NCI-H2196 treated with DMSO at 0.1 percent for 48 hours (cell line): ENCODE data around the gene CCDC197.

Experiments
- DNase-seq: peaks from one replicate; lab custom pipeline; 2025; ENCODE audit not compliant: unreplicated experiment; lab: John Stamatoyannopoulos, UW

CCDC197 gene

GRCh38 chr14:93977171-93977570 is 19.9 kb upstream of the CCDC197 start:
- no peak for DNase-seq

DNA sequence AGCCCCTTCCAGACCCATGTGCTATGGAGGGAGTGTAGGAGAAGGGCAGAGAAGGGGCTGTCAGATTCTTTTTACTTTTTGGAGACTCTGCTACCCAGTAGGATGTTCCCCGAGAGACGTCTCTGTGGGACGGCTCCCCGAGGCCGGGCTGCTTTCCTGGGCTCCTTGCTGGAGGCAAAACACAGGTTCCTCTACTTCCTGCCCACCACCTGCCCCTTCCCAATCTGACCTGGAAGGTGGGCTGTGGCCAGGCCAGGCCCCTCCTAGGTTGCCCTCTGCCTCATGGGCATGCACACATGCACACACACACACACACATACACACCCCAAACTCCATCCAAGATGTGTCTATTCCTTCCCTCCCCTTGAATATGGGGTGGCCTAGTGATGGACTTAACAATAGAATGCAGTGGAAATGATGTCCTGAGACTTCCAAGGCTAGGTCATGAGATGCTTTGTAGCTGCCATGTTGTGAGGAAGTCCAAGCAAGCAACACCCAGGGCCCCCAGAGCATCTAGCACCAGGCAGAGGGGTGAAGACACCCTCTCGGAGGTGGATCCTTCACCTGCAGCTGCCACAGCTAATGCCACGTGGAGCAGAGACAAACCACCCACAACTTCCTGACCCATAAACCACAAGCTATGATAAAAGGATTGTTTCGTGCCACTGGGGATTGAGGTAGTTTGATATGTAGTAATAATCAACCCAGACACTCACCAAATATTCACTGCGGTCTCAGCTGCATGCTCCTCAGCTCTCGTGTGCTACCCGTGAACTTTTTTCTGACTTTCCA is 19.1 kb upstream of the CCDC197 start:
- DNase-seq: no peak

DNA sequence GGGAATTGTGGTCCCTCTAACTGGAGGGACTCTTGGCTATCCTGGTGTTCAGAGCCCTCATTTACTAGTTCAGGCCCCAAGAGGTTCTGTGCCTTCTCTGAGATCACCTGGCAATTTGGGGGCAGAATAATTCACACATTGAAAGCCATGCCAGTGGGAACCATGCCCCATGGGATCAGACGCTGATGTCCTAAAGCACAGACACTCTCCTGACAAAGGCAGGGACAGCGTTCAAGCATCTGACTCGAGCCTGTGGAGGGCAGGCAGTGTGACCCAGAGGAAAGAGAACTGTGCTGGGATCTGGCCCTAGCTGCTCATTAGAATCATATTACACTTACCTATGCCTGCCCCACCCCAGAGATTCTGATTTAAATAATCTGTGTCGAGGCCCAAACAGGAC is 18.4 kb upstream of the CCDC197 start:
- DNase-seq: no peak

GRCh38 chr14:93980456-93981201 is 16.5 kb upstream of the CCDC197 start:
- no peak for DNase-seq

GRCh38 chr14:93981316-93982229 is 15.5 kb upstream of the CCDC197 start:
- DNase-seq: no peak

DNA sequence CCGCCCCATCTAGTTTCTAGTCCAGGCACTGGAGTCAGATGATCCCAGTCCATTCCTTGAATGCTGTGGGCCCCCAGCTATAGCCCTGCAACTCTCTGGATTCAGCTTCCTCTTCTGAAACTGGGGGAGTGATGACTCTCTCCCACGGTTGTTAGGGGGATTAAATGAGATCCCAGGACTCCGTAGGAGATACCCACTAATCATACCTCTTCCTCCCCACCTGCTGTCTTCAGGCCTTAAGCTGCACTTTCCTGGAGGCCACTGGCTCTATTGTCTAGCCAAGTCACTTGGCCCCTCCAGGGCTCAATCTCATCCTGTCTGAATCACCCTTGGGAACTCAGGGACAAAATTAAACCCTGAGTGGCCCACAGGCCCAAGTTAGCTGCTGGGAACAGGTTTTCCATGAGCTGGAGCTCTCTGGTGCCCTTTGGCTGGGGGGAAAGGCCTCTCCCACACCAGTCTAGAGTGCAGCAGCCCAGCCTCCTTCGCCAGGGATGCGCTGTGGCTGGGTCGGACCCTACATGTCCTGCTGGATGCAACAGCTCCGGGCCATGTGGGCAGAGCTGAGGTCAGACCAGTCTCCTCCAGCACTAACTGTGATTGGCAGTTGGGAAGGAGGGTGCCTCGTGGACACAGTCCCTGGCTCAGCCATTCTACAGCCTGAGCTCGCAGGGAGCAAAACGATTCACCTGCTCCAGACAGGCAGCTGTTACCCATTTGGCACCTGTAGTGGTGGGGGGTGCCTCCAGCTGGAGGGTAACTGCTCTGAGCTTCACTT is 14.7 kb upstream of the CCDC197 start:
- DNase-seq: no peak

DNA sequence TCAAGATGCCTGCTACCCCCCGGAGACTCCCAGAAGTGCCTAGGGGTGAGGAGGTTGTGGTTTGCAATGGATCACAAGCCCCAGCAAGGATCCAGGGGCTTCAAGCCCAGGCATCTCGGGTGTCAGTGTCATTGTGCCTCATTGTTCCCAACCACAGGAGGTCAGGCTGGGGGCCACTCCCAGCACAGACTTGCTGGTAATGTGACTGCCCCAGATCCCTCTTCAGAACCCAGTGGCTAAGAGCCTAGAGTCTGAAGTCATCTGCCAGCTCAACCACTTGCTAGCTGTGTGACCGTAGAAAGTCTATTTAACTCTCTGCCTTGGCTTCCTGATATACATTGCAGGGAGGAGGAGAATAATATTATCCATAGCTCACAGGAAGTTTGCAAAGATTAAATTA is 13.0 kb upstream of the CCDC197 start:
- no peak for DNase-seq

GRCh38 chr14:93984987-93985410 is 12.1 kb upstream of the CCDC197 start:
- DNase-seq: no peak

- DNase-seq: no peak
Observed at GRCh38 chr14:93986955-93987354, 10.1 kb upstream of the CCDC197 start.

- no peak for DNase-seq
Observed at GRCh38 chr14:93987376-93987775, 9.7 kb upstream of the CCDC197 start.

DNA sequence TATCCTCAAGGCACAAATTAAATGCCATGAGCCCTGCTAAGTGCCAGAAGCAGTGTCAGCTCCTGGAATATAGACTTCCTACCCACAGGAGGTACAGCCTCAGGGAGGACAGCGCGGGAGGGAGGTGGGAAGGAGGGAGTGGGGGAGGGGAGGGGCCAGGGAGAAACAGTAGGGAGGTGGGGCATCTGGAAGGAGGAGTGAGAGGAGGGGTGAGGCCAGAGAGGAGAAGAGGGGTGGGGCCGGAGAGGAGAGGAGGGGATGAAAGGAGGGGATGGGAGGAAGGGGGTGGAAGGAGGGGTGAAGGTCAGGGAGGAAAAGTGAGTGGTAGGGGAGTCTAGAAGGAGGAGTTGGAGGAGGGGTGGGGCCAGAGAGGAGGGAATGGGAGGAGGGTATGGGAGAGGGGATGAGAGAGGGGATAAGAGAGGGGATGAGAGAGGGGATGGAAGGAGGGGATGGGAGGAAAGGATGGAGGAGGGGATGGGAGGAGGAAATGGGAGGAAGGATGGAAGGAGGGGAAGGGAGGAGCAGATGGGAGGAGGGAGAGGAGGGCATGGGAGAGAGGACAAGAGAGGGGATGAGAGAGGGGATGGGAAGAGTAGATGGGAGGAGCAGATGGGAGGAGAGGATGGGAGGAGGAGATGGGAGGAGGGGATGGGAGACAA is 9.2 kb upstream of the CCDC197 start:
- no peak for DNase-seq

GRCh38 chr14:93989939-93990338 is 7.2 kb upstream of the CCDC197 start:
- no peak for DNase-seq

- DNase-seq: no peak
Observed at GRCh38 chr14:93991212-93991611, 5.9 kb upstream of the CCDC197 start.

- no peak for DNase-seq
Observed at GRCh38 chr14:93991649-93992048, 5.5 kb upstream of the CCDC197 start.

DNA sequence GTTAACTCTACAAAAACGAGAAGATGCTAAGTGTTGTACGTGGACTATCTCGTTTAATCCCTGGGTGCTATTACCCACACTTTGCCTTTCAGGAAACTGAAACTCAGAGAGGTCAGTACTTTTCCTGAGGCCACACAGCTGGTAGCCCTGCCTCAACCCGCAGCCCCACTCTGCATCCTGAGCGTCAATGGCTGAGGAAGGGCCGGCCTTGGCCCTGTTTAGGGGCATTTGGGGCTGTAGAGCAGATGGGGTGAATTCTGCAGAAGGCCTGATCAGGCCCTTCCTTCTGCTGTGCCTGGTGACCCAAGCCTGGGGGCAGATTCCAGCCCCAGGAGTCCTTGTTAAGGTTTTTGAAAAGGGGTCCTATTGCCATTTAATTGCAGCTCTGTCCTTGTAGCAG is 3.7 kb upstream of the CCDC197 start:
- no peak for DNase-seq

- DNase-seq: no peak
Observed at GRCh38 chr14:93994919-93995682, 2.0 kb upstream of the CCDC197 start.

DNA sequence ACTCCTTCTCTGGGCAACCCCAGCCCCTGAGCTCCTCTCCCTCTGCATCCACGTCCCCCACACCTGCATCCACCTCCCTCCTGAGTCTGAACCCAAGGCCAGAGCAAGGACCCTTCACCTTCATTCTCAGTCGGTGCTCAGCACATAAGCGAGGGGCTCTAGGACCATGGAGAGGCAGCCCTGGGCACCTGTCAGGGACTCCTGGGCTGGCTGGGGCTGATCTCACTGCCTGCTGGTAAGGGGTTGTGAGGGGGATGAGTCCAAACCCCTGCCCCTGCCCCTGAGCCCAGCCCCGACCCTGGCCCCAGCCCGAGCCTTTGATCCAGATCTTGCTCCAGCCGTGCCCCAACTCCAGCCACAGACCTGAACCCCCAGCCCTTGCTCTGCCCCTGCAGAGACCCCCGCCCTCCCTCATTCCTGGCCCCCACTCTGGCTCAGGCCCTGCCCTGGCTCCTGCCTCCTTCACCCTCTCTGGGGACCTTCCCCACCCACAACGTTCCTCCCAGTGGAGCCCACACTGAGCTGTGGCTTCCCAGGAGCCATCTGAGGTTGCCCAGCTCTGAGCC is 888 bp upstream of the CCDC197 start:
- DNase-seq: no peak

- DNase-seq: no peak
Observed at GRCh38 chr14:93997916-93998870, 1.1 kb downstream of the CCDC197 start.
